Kidney (tissue), 14 donors: ENCODE results near the gene CLMN. TPM values are rescaled to one million over a fixed set of nuclear protein-coding genes. Genes with fewer than 3 reads are reported as not detected.
A peak's percentile ranks its signal among the peaks of the same experiment; 100 is the strongest.

Experiments used
- DNase-seq, 5 donors: peaks; one replicate each; pipeline ENCODE4 v3.0.0-alpha.2; 2013 to 2020
- FAIRE-seq: peaks from 2 replicates; lab custom pipeline; 2012; peaks lifted over from hg19 to GRCh38; lab: Jason Lieb, UNC
- H3K27ac ChIP-seq, 2 donors: one replicate each; pipeline ENCODE4 v1.7.0; 2013; ENCODE audit warnings: low read depth in 2 of 2, low read length in 2 of 2, inconsistent platforms in 1 of 2
- H3K27me3 ChIP-seq: one replicate; pipeline ENCODE4 v1.7.1; 2013; ENCODE audit warnings: low read length, inconsistent platforms; ENCODE audit not compliant: control insufficient read depth, insufficient read depth
- H3K36me3 ChIP-seq, 3 donors: one replicate each; pipeline versions ENCODE4 v1.7.0 to v1.7.1; 2013; ENCODE audit warnings: low read length in 3 of 3, control low read depth in 1 of 3, inconsistent platforms in 1 of 3; ENCODE audit not compliant: insufficient read depth in 3 of 3, control insufficient read depth in 2 of 3
- H3K4me1 ChIP-seq, 3 donors: one replicate each; pipeline versions ENCODE4 v1.7.0 to v1.7.1; 2013; ENCODE audit warnings: low read length in 3 of 3, inconsistent platforms in 1 of 3, low read depth in 1 of 3; ENCODE audit not compliant: control insufficient read depth in 2 of 3, insufficient read depth in 2 of 3
- H3K4me3 ChIP-seq, 3 donors: one replicate each; pipeline versions ENCODE4 v1.7.0 to v1.8.1; 2013; ENCODE audit warnings: low read length in 3 of 3, control low read depth in 1 of 3, inconsistent platforms in 1 of 3
- H3K9ac ChIP-seq, 3 donors: one replicate each; pipeline versions ENCODE4 v1.7.0 to v1.7.1; 2013; ENCODE audit warnings: low read length in 3 of 3, control low read depth in 1 of 3, inconsistent platforms in 1 of 3
- H3K9me3 ChIP-seq, 3 donors: one replicate each; pipeline versions ENCODE4 v1.7.0 to v1.7.1; 2013; ENCODE audit warnings: low read length in 3 of 3, control low read depth in 1 of 3, inconsistent platforms in 1 of 3; ENCODE audit not compliant: control insufficient read depth in 2 of 3, insufficient read depth in 1 of 3
- intact Hi-C: fragments of 100-400 bp; cut with DNase I; formaldehyde crosslinking; loops from one replicate; pipeline ENCODE4 v1.11.1; 2022
- polyA plus RNA-seq: library from polyadenylated mRNA; stranded (reverse); fragments of 350-450 nt; fragmentation: Illumina TruSeq; extraction: RNeasy Lipid Tissue Mini Kit (QIAGEN cat#74804); gene quantifications from one replicate; pipeline ENCODE4 v1.2.3, GENCODE V29; 2014; ENCODE audit warnings: low read depth, low replicate concordance; ENCODE audit not compliant: insufficient read depth
- total RNA-seq: library from RNA; stranded (reverse); fragmentation: NEBNext Ultra II Directional; extraction: Animal tissue kit (Norgen Biotek cat#: 25700); gene quantifications from one replicate; pipeline ENCODE4 v1.2.1, GENCODE V29; 2021
- TF ChIP-seq, protein P1 (sequence below): IDR thresholded peaks from 3 replicates; pipeline ENCODE4 v1.5.1; 2012; ENCODE audit warnings: mild to moderate bottlenecking, moderate library complexity, borderline replicate concordance; ENCODE audit not compliant: insufficient read depth; ENCODE audit errors: extremely low read depth
- donor health status: control.
- donor health status: control.
- donor health status: control.
- donor health status: control.
- donor health status: control.
- donor health status: DM: yes; HTN: yes; CAD: no.
- donor health status: Normal renal cell carcinoma (clear cell type).

The CLMN gene
- total and polyA plus RNA-seq, 2 donors from 2014 or later, result 33.1 to 151 TPM

DNA sequence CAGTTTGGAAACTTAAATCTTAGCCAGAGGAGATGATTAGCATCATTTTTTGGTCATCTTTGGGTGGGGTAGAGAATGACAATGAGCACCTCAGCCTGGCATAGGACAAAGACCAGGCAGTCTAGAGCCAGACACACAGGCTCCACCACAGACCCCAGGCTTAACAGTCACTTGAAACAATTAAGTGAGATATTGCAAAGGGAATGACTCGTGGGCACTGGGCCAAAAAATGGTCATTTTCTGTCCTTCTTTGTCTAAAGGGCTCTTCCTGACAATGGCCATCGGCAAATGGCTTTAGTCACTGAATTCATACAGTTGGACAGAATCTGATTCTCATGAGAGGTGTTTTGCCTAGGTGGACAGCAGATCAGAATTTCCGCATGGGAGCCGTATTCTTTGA lies 84.4 kb downstream of the CLMN start:
- H3K36me3 ChIP-seq, result no peaks in the 10 kb centered on the region
- intact Hi-C loops, result no loop called here
- DNase-seq (no peak), FAIRE-seq (no peak)
- peak overlapping the region; percentile 88 to 91 for H3K27ac ChIP-seq
- H3K9ac ChIP-seq, result no peak overlapping the region
- no peaks in the 10 kb centered on the region for H3K9me3 ChIP-seq
- TF ChIP-seq, protein P1, sequence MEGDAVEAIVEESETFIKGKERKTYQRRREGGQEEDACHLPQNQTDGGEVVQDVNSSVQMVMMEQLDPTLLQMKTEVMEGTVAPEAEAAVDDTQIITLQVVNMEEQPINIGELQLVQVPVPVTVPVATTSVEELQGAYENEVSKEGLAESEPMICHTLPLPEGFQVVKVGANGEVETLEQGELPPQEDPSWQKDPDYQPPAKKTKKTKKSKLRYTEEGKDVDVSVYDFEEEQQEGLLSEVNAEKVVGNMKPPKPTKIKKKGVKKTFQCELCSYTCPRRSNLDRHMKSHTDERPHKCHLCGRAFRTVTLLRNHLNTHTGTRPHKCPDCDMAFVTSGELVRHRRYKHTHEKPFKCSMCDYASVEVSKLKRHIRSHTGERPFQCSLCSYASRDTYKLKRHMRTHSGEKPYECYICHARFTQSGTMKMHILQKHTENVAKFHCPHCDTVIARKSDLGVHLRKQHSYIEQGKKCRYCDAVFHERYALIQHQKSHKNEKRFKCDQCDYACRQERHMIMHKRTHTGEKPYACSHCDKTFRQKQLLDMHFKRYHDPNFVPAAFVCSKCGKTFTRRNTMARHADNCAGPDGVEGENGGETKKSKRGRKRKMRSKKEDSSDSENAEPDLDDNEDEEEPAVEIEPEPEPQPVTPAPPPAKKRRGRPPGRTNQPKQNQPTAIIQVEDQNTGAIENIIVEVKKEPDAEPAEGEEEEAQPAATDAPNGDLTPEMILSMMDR, result no peak
- H3K4me1 ChIP-seq, result peaks cover 0 to 72% (median 71%) of the 10 kb centered on the region in 3 donors
- no peaks in the 10 kb centered on the region for H3K27me3 ChIP-seq
- H3K4me3 ChIP-seq, result no peak overlapping the region

DNA sequence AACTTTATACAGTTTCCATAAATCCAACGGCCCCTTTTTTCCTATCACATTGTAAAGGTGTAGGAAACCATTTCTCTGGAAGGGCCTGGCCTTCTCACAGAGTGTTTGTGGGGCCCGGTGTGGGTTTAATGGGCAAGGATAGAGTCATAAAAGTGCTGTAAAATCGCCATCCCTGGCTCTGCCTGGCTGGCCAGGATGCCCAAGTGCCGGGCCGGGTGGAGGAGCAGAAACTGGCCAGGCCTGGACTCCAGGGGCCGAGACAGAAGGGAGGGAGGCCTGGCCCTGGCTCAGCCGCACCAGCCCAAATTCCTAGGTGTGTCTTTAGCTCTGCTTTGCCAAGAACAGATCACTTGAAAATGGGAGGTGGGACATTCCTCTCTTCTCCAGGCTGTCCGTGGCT lies 85.3 kb downstream of the CLMN start:
- no peaks in the 10 kb centered on the region for H3K27me3 ChIP-seq
- H3K9ac ChIP-seq, result peak overlapping the region in 1 of 3 donors; percentile 43
- FAIRE-seq (no peak), DNase-seq (no peak)
- TF ChIP-seq, protein P1, result no peak
- intact Hi-C loops, result no loop called here
- no peaks in the 10 kb centered on the region for H3K9me3 ChIP-seq
- H3K4me1 ChIP-seq, result peaks cover 0 to 71% (median 70%) of the 10 kb centered on the region in 3 donors
- H3K36me3 ChIP-seq, result no peaks in the 10 kb centered on the region
- no peak overlapping the region for H3K4me3 ChIP-seq
- H3K27ac ChIP-seq, result peak overlapping the region; percentile 88 to 91

DNA sequence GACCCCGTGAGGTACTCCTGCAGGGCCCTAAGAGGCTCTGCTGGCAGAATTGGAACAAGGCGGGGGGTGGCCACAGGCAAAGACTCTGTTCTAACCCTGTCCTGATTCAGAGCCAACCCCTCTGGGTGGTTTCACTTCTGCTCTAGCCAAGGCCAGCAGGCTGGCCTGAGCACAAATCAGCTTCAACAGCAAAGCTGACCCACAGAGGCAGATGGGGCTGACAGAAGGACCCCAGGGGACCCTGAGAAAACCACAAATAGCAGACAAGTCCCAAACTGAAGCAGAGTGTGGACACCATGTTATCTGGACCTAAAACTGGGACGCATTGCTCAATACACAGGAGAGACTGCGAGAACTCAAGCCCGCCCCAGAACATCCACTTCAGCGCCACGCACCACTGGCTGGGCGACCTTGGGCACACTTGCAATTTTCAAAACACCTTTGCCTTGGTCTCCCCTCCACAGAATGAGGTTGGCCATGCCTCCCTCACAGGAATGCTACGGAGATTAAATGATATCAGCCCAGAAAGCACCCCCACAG lies 85.9 kb downstream of the CLMN start:
- no peak for FAIRE-seq
- H3K27ac ChIP-seq, result peak overlapping the region; percentile 88 to 91
- no peaks in the 10 kb centered on the region for H3K9me3 ChIP-seq
- peak overlapping the region in 2 of 3 donors; percentile 2 to 20 for H3K4me3 ChIP-seq
- peak in 4 of 5 donors; percentile 54 to 88 (median 65) for DNase-seq
- no peak overlapping the region for H3K9ac ChIP-seq
- intact Hi-C loops, result no loop called here
- no peaks in the 10 kb centered on the region for H3K27me3 ChIP-seq
- no peaks in the 10 kb centered on the region for H3K36me3 ChIP-seq
- TF ChIP-seq, protein P1, result no peak
- H3K4me1 ChIP-seq, result peaks cover 0 to 76% (median 73%) of the 10 kb centered on the region in 3 donors
